ENCODE results near the gene GTPBP1. TPM values are rescaled to one million over a fixed set of nuclear protein-coding genes. Genes with fewer than 3 reads are reported as not detected.

Gene GTPBP1
- total and polyA plus RNA-seq, 2 of the 4 experiments (the other 2 are of a cell fraction), result 12.4 to 29.5 TPM

GRCh38 chr22:38768036-38768435 lies 62.3 kb downstream of the GTPBP1 start:
- intact Hi-C loops (cut with micrococcal nuclease), result loop anchor here (5.0 to 10.0 kb wide), 4 partner anchors 84 to 716 kb away; partner anchors contain the start of gene RPL3

More at GRCh38 chr22:38768036-38768435, 62.3 kb downstream of the GTPBP1 start:
- Histone ChIP-seq H4K20me1 (ENCODE audit: insufficient read depth, low read length) (no peaks in the 10 kb centered on the region), H2BK15ac (ENCODE audit: low read depth, low read length) (no peak overlapping the region), H2AK9ac (replicated peaks; ENCODE audit: low read depth, low read length, poor library complexity) (no peak overlapping the region), H3K23ac (ENCODE audit: low read depth, low read length) (no peak overlapping the region), H2BK5ac (ENCODE audit: low read depth, low read length, poor library complexity, severe bottlenecking) (no peak overlapping the region), H3K9ac (ENCODE audit: low read depth, low read length) (no peak overlapping the region), H3K4me1 (ENCODE audit: control insufficient read depth, insufficient read depth, low read length) (peaks cover 3% of the 10 kb centered on the region), H3K14ac (replicated peaks; ENCODE audit: low read depth, low read length) (no peak overlapping the region), H2BK20ac (ENCODE audit: low read depth, low read length) (no peak overlapping the region), H3K79me1 (ENCODE audit: low read depth in 1 of 2, low read length in 2 of 2) (no peaks in the 10 kb centered on the region), H3K27ac (ENCODE audit: insufficient read depth, low read length) (no peak overlapping the region), H4K8ac (ENCODE audit: low read depth in 2 of 2, low read length in 2 of 2) (no peak overlapping the region), H3K9me3 (ENCODE audit: control insufficient read depth, insufficient read depth, low read length) (no peaks in the 10 kb centered on the region), H2AFZ (replicated peaks; ENCODE audit: low read length, poor library complexity) (no peak overlapping the region), H3K4ac (ENCODE audit: low read depth, low read length) (no peak overlapping the region), H2AK5ac (ENCODE audit: low read depth, low read length) (no peak overlapping the region), H3K27me3 (ENCODE audit: control insufficient read depth, insufficient read depth, low read length) (no peaks in the 10 kb centered on the region), H4K91ac (ENCODE audit: insufficient read depth, low read depth, low read length) (no peak overlapping the region), H3K4me3 (ENCODE audit: insufficient read depth, low read depth, low read length) (no peak overlapping the region), H3K18ac (ENCODE audit: low read depth, low read length) (no peak overlapping the region), H3K36me3 (ENCODE audit: control insufficient read depth, insufficient read depth, low read length) (no peaks in the 10 kb centered on the region), H3K4me2 (ENCODE audit: low read depth, low read length) (no peak overlapping the region), H3K56ac (ENCODE audit: extremely low read depth, insufficient read depth, low read length) (no peak overlapping the region), H4K5ac (ENCODE audit: low read depth, low read length) (no peak overlapping the region), H2BK120ac (ENCODE audit: low read depth, low read length) (no peak overlapping the region), H3K9me1 (ENCODE audit: insufficient read depth, low read length) (peaks cover 5% of the 10 kb centered on the region; the same call in 1 of the 2 replicates)
- ATAC-seq (ENCODE audit: low read depth), result no peak
- in situ Hi-C loops (cut with MboI; ENCODE audit: low sequenced_read_pairs), result loop anchor here (10.0 kb wide), 1 partner anchor 237 kb away; no protein-coding TSS in a partner anchor
- BruUV-seq (replicated peaks), result no TSS peak
- dilution Hi-C loops (cut with HindIII; ENCODE audit: low sequenced_read_pairs, unreplicated experiment), result no loop called here
- CTCF ChIA-PET, result interaction anchor here (0.7 to 1.4 kb wide), 2 partner anchors 94 to 235 kb away, joined by 3 to 13 read pairs; no protein-coding TSS in a partner anchor
- no peak for DNase-seq
- TF ChIP-seq NFE2L2 (IDR thresholded peaks at IDR 0.05; ENCODE audit: low read depth, low read length), result no peak
- TF ChIP-seq RFX5 (IDR thresholded peaks at IDR 0.05; ENCODE audit: low read depth, low read length), result no peak
- TF ChIP-seq CEBPB (IDR thresholded peaks at IDR 0.05; ENCODE audit: low read depth, low read length), result no peak
- TF ChIP-seq RCOR1 (IDR thresholded peaks at IDR 0.05; ENCODE audit: insufficient replicate concordance, low read length), result no peak
- no peak for TF ChIP-seq CTCF (conservative IDR thresholded peaks at IDR 0.05; ENCODE audit: low read depth, low read length)
- TF ChIP-seq MAFK (IDR thresholded peaks at IDR 0.05; ENCODE audit: low read depth, low read length), result no peak
- no peak for TF ChIP-seq MAZ (IDR thresholded peaks at IDR 0.05; ENCODE audit: borderline replicate concordance, low read depth, low read length)
- POLR2A ChIA-PET (ENCODE audit: unreplicated experiment), result interaction anchor here (0.6 kb wide), 1 partner anchor 103 kb away, joined by 3 read pairs; no protein-coding TSS in a partner anchor
- WGBS, 2 experiments (ENCODE audit: extremely low coverage in 2 of 2, insufficient read length in 1 of 2), result 84% methylated on average over 5 of the region's 11 CpGs; no CpG with 5 or more reads in 1 of the 2 experiments

Data from IMR-90 (cell line).